Stimulated activated CD4-positive, alpha-beta T cell treated with anti-CD3 and anti-CD28 coated beads, Interleukin-2, amount 100 ng/mL, for 24 hours (primary cell): Measurements from ENCODE around the gene SCAPER.
"Not testable (repeated sequence)": the region's sequence is repeated elsewhere in the genome, so short reads cannot be mapped to it uniquely, and the experiment has no call there.

Experiments
- DNase-seq, 2 donors: peaks; one replicate each; pipeline ENCODE4 v3.0.0-alpha.2; 2020

SCAPER gene

GRCh38 chr15:76335307-76336253, 569.6 kb downstream of the SCAPER start:
- peak in 1 of 2 donors; percentile 23 for DNase-seq

GRCh38 chr15:76334438-76335306, 570.5 kb downstream of the SCAPER start:
- no peak for DNase-seq

- no peak for DNase-seq
Observed at GRCh38 chr15:76333720-76334437, 571.3 kb downstream of the SCAPER start.

- no peak for DNase-seq
Observed at GRCh38 chr15:76333309-76333708, 571.8 kb downstream of the SCAPER start.

GRCh38 chr15:76332796-76333195, 572.3 kb downstream of the SCAPER start:
- DNase-seq: no peak

- no peak for DNase-seq
Observed at GRCh38 chr15:76330080-76330680, 575.0 kb downstream of the SCAPER start.

GRCh38 chr15:76328958-76329357, 576.2 kb downstream of the SCAPER start:
- DNase-seq: no peak

- DNase-seq: no peak
Observed at GRCh38 chr15:76328106-76328696, 576.9 kb downstream of the SCAPER start.

- DNase-seq: no peak
Observed at GRCh38 chr15:76327191-76328105, 577.7 kb downstream of the SCAPER start.

GRCh38 chr15:76325704-76326103, 579.4 kb downstream of the SCAPER start:
- DNase-seq: no peak

- no peak for DNase-seq
Observed at GRCh38 chr15:76324066-76324465, 581.1 kb downstream of the SCAPER start.

- DNase-seq: no peak
Observed at GRCh38 chr15:76321602-76322001, 583.5 kb downstream of the SCAPER start.

GRCh38 chr15:76321171-76321570, 584.0 kb downstream of the SCAPER start:
- DNase-seq: no peak

GRCh38 chr15:76320012-76320411, 585.1 kb downstream of the SCAPER start:
- no peak for DNase-seq

- DNase-seq: no peak
Observed at GRCh38 chr15:76313731-76314130, 591.4 kb downstream of the SCAPER start.

GRCh38 chr15:76313175-76313567, 592.0 kb downstream of the SCAPER start:
- not testable (repeated sequence) for DNase-seq

- DNase-seq: no peak
Observed at GRCh38 chr15:76312540-76313174, 592.5 kb downstream of the SCAPER start.

- peak; percentile 91 to 97 for DNase-seq
Observed at GRCh38 chr15:76311100-76311953, 593.8 kb downstream of the SCAPER start, which contains the start of gene ETFA. TSS of gene ETFA (minus strand) at chr15:76311469. CDS start at chr15:76311388, 81 bp downstream.

- DNase-seq: no peak
Observed at GRCh38 chr15:76310475-76311099, 594.6 kb downstream of the SCAPER start.
